Progenitor cell of endocrine pancreas (in vitro differentiated cells): ENCODE data around the gene MAB21L3. TPM values are rescaled to one million over a fixed set of nuclear protein-coding genes. Genes with fewer than 3 reads are reported as not detected.
A peak's percentile ranks its signal among the peaks of the same experiment; 100 is the strongest.

Experiments used
- DNase-seq: peaks from one replicate; pipeline ENCODE4 v3.0.0; 2021; ENCODE audit warnings: low spot score; ENCODE audit not compliant: unreplicated experiment
- H3K27ac Mint-ChIP-seq: 2 replicates; pipeline ENCODE4 v1.8.0; 2021; ENCODE audit warnings: mild to moderate bottlenecking, moderate library complexity, mixed read lengths
- H3K27me3 Mint-ChIP-seq: 2 replicates; pipeline ENCODE4 v1.8.0; 2021; ENCODE audit warnings: mixed read lengths
- H3K36me3 Mint-ChIP-seq: 2 replicates; pipeline ENCODE4 v1.8.0; 2022; ENCODE audit warnings: mixed read lengths; ENCODE audit not compliant: insufficient read depth
- H3K4me1 Mint-ChIP-seq: 2 replicates; pipeline ENCODE4 v1.8.0; 2021; ENCODE audit warnings: low read depth, mixed read lengths
- H3K4me3 Mint-ChIP-seq: 2 replicates; pipeline ENCODE4 v1.8.0; 2021; ENCODE audit warnings: low read depth, mild to moderate bottlenecking, moderate library complexity, mixed read lengths
- H3K9me3 Mint-ChIP-seq: 2 replicates; pipeline ENCODE4 v1.8.0; 2021; ENCODE audit warnings: low read depth, mixed read lengths
- total RNA-seq: library from RNA; stranded (reverse); gene quantifications from 2 replicates; pipeline ENCODE4 v1.2.1, GENCODE V29; 2021
- TF ChIP-seq, protein P1 (sequence below): fragments of 200-600 bp; sonication (generic); IDR thresholded peaks from one replicate; pipeline ENCODE4 v1.5.0; 2021; ENCODE audit warnings: antibody characterized with exemption, mild to moderate bottlenecking; ENCODE audit not compliant: unreplicated experiment

Gene MAB21L3
- total RNA-seq, 1 donor from 2014 or later = not detected

DNA sequence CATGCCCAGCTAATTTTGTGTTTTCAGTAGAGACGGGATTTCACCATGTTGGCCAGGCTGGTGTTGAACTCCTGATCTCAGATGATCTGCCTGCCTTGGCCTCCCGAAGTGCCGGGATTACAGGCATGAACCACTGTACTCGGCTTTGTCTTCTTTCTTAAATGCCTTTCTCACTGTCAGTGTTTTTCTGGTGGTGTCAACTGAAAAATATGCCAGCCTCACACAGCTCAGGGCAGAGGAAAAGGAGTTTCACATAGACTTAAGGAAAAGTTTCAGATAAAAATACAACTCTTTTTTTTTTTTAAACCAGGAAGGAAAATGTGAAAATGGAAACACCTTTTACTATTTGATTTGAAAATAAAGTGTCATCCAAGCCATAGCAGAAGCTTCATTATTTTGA, 4.6 kb upstream of the MAB21L3 start:
- DNase-seq = no peak
- Mint-ChIP-seq H3K27ac (no peak overlapping the region), H3K27me3 (no peaks in the 10 kb centered on the region), H3K4me1 (peaks cover 20% of the 10 kb centered on the region), H3K36me3 (no peaks in the 10 kb centered on the region), H3K9me3 (no peaks in the 10 kb centered on the region), H3K4me3 (no peak overlapping the region)
- TF ChIP-seq, protein P1, sequence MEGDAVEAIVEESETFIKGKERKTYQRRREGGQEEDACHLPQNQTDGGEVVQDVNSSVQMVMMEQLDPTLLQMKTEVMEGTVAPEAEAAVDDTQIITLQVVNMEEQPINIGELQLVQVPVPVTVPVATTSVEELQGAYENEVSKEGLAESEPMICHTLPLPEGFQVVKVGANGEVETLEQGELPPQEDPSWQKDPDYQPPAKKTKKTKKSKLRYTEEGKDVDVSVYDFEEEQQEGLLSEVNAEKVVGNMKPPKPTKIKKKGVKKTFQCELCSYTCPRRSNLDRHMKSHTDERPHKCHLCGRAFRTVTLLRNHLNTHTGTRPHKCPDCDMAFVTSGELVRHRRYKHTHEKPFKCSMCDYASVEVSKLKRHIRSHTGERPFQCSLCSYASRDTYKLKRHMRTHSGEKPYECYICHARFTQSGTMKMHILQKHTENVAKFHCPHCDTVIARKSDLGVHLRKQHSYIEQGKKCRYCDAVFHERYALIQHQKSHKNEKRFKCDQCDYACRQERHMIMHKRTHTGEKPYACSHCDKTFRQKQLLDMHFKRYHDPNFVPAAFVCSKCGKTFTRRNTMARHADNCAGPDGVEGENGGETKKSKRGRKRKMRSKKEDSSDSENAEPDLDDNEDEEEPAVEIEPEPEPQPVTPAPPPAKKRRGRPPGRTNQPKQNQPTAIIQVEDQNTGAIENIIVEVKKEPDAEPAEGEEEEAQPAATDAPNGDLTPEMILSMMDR = no peak

DNA sequence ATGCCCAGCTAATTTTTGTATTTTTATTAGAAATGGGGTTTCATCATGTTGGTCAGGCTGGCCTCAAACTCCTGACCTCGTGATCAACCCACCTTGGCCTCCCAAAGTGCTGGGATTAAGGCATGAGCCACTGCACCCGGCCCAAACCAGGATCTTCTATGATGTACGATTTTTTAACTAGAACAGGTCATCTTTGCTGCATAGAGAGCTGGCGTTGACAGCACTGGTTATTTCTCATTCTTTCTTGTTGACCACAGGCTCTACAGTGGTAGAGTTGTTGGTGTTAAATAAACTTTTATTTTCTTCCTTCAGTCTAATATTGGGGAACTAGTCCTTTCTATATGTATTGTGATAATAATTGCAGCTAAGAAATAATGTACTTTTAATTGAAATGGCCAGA, 3.8 kb upstream of the MAB21L3 start:
- no peak for DNase-seq
- TF ChIP-seq, protein P1 = no peak
- no peak overlapping the region for H3K4me3 Mint-ChIP-seq
- H3K4me1 Mint-ChIP-seq = peaks cover 26% of the 10 kb centered on the region
- H3K36me3 Mint-ChIP-seq = no peaks in the 10 kb centered on the region
- H3K9me3 Mint-ChIP-seq = no peaks in the 10 kb centered on the region
- no peak overlapping the region for H3K27ac Mint-ChIP-seq
- no peaks in the 10 kb centered on the region for H3K27me3 Mint-ChIP-seq

DNA sequence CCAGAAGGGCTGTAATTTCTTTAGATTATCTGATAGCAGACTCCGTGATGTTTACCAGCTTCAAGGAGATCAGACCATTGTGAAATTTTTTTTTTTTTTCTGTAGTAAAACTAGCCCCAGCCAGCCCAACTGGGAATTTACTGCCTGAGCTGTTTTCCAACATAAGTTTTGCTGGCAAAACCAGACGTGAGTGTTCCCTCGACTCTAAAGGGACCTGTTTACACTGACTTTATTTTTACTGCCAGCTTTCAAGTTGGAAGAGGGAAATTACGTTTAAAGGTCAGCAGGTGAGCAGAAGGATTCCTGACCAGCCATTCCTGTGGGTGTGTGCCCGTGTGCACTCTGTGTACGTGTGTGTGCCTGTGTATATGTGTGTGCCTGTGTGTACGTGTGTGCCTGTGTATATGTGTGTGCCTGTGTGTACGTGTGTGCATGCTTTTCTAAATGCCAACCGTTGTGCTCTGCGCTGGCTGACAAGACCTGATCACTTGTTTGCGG, 374 bp downstream of the MAB21L3 start:
- Mint-ChIP-seq H3K4me1 (peaks cover 38% of the 10 kb centered on the region), H3K27me3 (peaks cover 7% of the 10 kb centered on the region), H3K27ac (peak overlapping the region; percentile 57), H3K9me3 (no peaks in the 10 kb centered on the region), H3K36me3 (no peaks in the 10 kb centered on the region), H3K4me3 (no peak overlapping the region)
- DNase-seq = no peak
- TF ChIP-seq, protein P1 = no peak

DNA sequence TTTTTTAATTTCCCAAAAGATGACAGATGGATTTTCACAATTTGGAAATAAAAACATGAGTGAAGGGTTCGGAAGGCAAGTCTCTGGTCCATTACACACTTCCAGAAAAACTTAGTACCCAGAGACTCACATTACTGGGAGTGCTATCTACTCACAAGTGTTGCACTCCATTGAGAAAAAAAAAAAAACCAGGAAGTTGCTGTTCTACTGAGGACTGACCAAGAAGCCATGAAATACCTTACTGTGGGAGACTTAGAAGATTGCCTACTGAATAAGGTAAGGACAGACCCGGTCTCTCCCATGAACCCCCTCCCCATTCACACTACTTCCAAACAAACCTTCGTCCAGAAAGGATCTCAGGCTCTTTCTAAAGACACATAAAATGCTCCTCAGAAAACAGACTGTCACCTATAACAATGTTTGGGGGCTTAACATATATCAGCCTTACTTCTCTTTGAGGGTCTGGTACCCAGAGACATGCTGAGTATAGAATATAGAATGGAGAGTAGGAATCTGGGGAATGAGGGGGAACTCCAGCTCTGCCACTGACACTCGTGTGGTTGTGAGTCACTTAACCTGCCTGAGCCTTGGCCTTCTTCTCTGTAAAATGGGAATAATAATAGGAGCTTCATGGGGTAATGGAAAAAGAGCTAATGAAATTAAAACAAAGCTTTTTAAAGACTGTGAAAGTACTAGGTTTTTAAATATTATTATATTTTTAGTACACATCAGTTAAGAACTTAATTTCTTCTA, 1.4 kb downstream of the MAB21L3 start:
- Mint-ChIP-seq H3K27me3 (peaks cover 7% of the 10 kb centered on the region), H3K4me1 (peaks cover 38% of the 10 kb centered on the region), H3K4me3 (no peak overlapping the region), H3K9me3 (no peaks in the 10 kb centered on the region), H3K36me3 (no peaks in the 10 kb centered on the region), H3K27ac (no peak overlapping the region)
- TF ChIP-seq, protein P1 = no peak
- no peak for DNase-seq

DNA sequence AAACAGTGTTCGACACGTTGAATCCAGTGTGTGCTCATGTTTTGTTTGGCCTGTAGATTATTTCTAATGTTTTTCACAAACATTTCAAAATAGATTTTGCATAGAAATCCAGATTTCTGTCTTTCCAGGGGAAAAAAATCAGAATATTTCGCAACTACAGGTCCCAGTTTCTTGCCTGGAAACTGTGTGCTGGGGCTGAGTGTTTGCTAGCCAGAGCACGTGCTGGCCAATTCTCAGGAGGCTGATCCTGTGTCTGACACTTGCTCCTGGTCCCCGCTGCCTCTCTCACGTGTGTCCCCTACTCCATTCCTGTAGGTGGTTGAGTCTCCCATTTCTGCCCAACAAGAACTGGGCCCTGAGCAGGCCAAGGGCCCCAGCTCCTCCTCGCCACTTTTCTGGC, 2.4 kb downstream of the MAB21L3 start:
- Mint-ChIP-seq H3K9me3 (no peaks in the 10 kb centered on the region), H3K27me3 (peaks cover 10% of the 10 kb centered on the region), H3K4me3 (no peak overlapping the region), H3K4me1 (peaks cover 38% of the 10 kb centered on the region), H3K36me3 (no peaks in the 10 kb centered on the region), H3K27ac (no peak overlapping the region)
- TF ChIP-seq, protein P1 = no peak
- DNase-seq = no peak
